ENCODE data around the gene APBB1. TPM values are rescaled to one million over a fixed set of nuclear protein-coding genes. Genes with fewer than 3 reads are reported as not detected.

The APBB1 gene
- polyA plus RNA-seq, 1 donor from 2014 or later: 283 TPM

- Histone ChIP-seq H3K36me3 (ENCODE audit: insufficient read depth, low read length) (no peaks in the 10 kb centered on the region), H3K9me2 (ENCODE audit: insufficient read depth, low read length) (no peaks in the 10 kb centered on the region), H3K9ac (ENCODE audit: low read length) (no peak overlapping the region), H4K20me1 (ENCODE audit: insufficient read depth) (no peaks in the 10 kb centered on the region), H3K9me3 (ENCODE audit: low read length) (no peaks in the 10 kb centered on the region), H3K4me2 (ENCODE audit: low read length) (no peak overlapping the region), H3K79me2 (replicated peaks; ENCODE audit: insufficient read depth, low read length) (peaks cover 40% of the 10 kb centered on the region), H3K4me3 (ENCODE audit: low read length) (no peak overlapping the region), H3K27ac (ENCODE audit: low read length) (no peak overlapping the region), H3K27me3 (ENCODE audit: insufficient read depth, low read depth, low read length) (no peaks in the 10 kb centered on the region), H3F3A (ENCODE audit: insufficient read depth, low read length, poor library complexity, severe bottlenecking) (no peaks in the 10 kb centered on the region), H2AFZ (ENCODE audit: low read depth, low read length) (no peak overlapping the region)
- no peak for TF ChIP-seq RAD21 (conservative IDR thresholded peaks at IDR 0.05)
- no peak for TF ChIP-seq TAF1 (IDR thresholded peaks at IDR 0.05; ENCODE audit: low read depth)
- TF ChIP-seq SMC3 (conservative IDR thresholded peaks at IDR 0.05; ENCODE audit: poor library complexity): no peak
- no peak for TF ChIP-seq CTCF (IDR thresholded peaks at IDR 0.05; ENCODE audit: poor library complexity, severe bottlenecking)
- TF ChIP-seq EP300 (conservative IDR thresholded peaks at IDR 0.05; ENCODE audit: poor library complexity, severe bottlenecking): no peak
- TF ChIP-seq POLR2AphosphoS5 (IDR thresholded peaks at IDR 0.05): no peak
- TF ChIP-seq REST (IDR thresholded peaks at IDR 0.05; ENCODE audit: borderline replicate concordance): no peak
- TF ChIP-seq MXI1 (conservative IDR thresholded peaks at IDR 0.05; ENCODE audit: poor library complexity, severe bottlenecking): no peak
- no peak for TF ChIP-seq EZH2 (IDR thresholded peaks at IDR 0.05; ENCODE audit: borderline replicate concordance, insufficient read depth, low read length, poor library complexity, severe bottlenecking)
Observed at GRCh38 chr11:6402561-6402981, 16.3 kb downstream of the APBB1 start.

DNA sequence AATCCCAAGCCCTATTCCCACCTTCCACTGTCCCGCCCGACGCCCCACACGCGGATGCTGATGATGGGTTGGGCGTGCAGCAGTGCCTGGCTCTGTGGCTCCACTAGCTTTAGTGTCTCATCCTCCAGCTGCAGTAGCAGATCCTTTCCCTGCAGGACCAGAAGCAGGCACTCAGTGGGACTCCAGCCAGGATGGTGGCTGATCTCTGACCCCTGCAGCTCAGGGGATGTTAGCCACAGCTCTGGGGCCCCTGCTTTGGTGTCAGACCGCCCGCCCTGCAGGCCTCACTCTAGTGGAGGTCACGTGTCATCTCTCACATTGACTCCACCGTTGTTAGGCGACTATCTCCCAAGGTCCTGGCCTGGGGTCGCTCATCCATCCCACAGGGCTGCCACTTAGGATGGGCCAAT lies 16.8 kb downstream of the APBB1 start:
- Histone ChIP-seq H3K4me3 (ENCODE audit: low read length) (no peak overlapping the region), H3K79me2 (replicated peaks; ENCODE audit: insufficient read depth, low read length) (peaks cover 35% of the 10 kb centered on the region), H2AFZ (ENCODE audit: low read depth, low read length) (no peak overlapping the region), H3K9me3 (ENCODE audit: low read length) (no peaks in the 10 kb centered on the region), H3K4me2 (ENCODE audit: low read length) (no peak overlapping the region), H3F3A (ENCODE audit: insufficient read depth, low read length, poor library complexity, severe bottlenecking) (no peaks in the 10 kb centered on the region), H3K36me3 (ENCODE audit: insufficient read depth, low read length) (no peaks in the 10 kb centered on the region), H4K20me1 (ENCODE audit: insufficient read depth) (no peaks in the 10 kb centered on the region), H3K27me3 (ENCODE audit: insufficient read depth, low read depth, low read length) (no peaks in the 10 kb centered on the region), H3K27ac (ENCODE audit: low read length) (no peak overlapping the region), H3K9ac (ENCODE audit: low read length) (no peak overlapping the region), H3K9me2 (ENCODE audit: insufficient read depth, low read length) (no peaks in the 10 kb centered on the region)
- no peak for TF ChIP-seq EP300 (conservative IDR thresholded peaks at IDR 0.05; ENCODE audit: poor library complexity, severe bottlenecking)
- TF ChIP-seq POLR2AphosphoS5 (IDR thresholded peaks at IDR 0.05): no peak

DNA sequence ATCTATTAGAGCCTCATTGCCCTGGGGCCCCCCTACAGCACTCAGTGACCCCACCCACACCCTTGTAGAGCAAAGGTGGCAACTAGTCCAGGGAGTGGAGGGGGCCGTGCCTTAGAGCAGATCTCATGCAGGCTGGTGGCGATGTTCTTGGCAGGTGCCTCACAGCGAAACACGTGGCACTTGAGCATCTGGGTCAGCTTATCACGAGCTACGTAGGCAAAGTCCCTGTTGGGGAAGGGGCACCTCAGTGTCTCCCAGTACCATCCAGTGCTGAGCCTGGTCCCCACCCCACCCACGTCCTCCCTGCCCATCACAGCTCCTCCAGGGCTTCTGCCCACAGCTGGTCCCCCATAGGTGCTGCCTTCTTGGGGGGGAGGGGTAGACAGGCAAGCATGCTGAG lies 17.4 kb downstream of the APBB1 start:
- no peak overlapping the region for H3K9ac ChIP-seq (ENCODE audit: low read length)
- H3K9me2 ChIP-seq (ENCODE audit: insufficient read depth, low read length): no peaks in the 10 kb centered on the region
- H3K4me2 ChIP-seq (ENCODE audit: low read length): no peak overlapping the region
- no peaks in the 10 kb centered on the region for H3F3A ChIP-seq (ENCODE audit: insufficient read depth, low read length, poor library complexity, severe bottlenecking)
- no peaks in the 10 kb centered on the region for H3K9me3 ChIP-seq (ENCODE audit: low read length)
- peaks cover 30% of the 10 kb centered on the region for H3K79me2 ChIP-seq (replicated peaks; ENCODE audit: insufficient read depth, low read length)
- no peaks in the 10 kb centered on the region for H3K36me3 ChIP-seq (ENCODE audit: insufficient read depth, low read length)
- H3K27ac ChIP-seq (ENCODE audit: low read length): no peak overlapping the region
- TF ChIP-seq EP300 (conservative IDR thresholded peaks at IDR 0.05; ENCODE audit: poor library complexity, severe bottlenecking) (no peak), CTCF (IDR thresholded peaks at IDR 0.05; ENCODE audit: poor library complexity, severe bottlenecking) (no peak), EZH2 (IDR thresholded peaks at IDR 0.05; ENCODE audit: borderline replicate concordance, insufficient read depth, low read length, poor library complexity, severe bottlenecking) (no peak), POLR2AphosphoS5 (IDR thresholded peaks at IDR 0.05) (no peak), SMC3 (conservative IDR thresholded peaks at IDR 0.05; ENCODE audit: poor library complexity) (no peak), TAF1 (IDR thresholded peaks at IDR 0.05; ENCODE audit: low read depth) (no peak), RAD21 (conservative IDR thresholded peaks at IDR 0.05) (no peak), MXI1 (conservative IDR thresholded peaks at IDR 0.05; ENCODE audit: poor library complexity, severe bottlenecking) (no peak), REST (IDR thresholded peaks at IDR 0.05; ENCODE audit: borderline replicate concordance) (no peak)
- no peaks in the 10 kb centered on the region for H3K27me3 ChIP-seq (ENCODE audit: insufficient read depth, low read depth, low read length)
- no peaks in the 10 kb centered on the region for H4K20me1 ChIP-seq (ENCODE audit: insufficient read depth)
- no peak overlapping the region for H2AFZ ChIP-seq (ENCODE audit: low read depth, low read length)
- H3K4me3 ChIP-seq (ENCODE audit: low read length): no peak overlapping the region

Measured in neural cell (in vitro differentiated cells).